ENCODE measurements around the gene TMBIM1.
"Not testable (repeated sequence)": the region's sequence is repeated elsewhere in the genome, so short reads cannot be mapped to it uniquely, and the experiment has no call there.

TMBIM1 gene

GRCh38 chr2:218273214-218273907 lies 18.9 kb downstream of the TMBIM1 start:
- not testable (repeated sequence) for H3K27me3 ChIP-seq (ENCODE audit: insufficient read depth, low read length); H3K9ac ChIP-seq (ENCODE audit: low read depth, low read length); H3K9me3 ChIP-seq (ENCODE audit: insufficient read depth, low read depth, low read length); H3K4me3 ChIP-seq (ENCODE audit: low read length); H3K27ac ChIP-seq (ENCODE audit: low read length)
- peaks cover 10% of the 10 kb centered on the region for H3K4me1 ChIP-seq (ENCODE audit: insufficient read depth, low read length)
- peaks cover 38% of the 10 kb centered on the region for H3K36me3 ChIP-seq (ENCODE audit: insufficient read depth, low read depth, low read length)

GRCh38 chr2:218272531-218273212 lies 19.6 kb downstream of the TMBIM1 start:
- peaks cover 10% of the 10 kb centered on the region for H3K4me1 ChIP-seq (ENCODE audit: insufficient read depth, low read length)
- no peak overlapping the region for H3K9ac ChIP-seq (ENCODE audit: low read depth, low read length)
- no peak overlapping the region for H3K4me3 ChIP-seq (ENCODE audit: low read length)
- peaks cover 35% of the 10 kb centered on the region for H3K36me3 ChIP-seq (ENCODE audit: insufficient read depth, low read depth, low read length)
- no peaks in the 10 kb centered on the region for H3K9me3 ChIP-seq (ENCODE audit: insufficient read depth, low read depth, low read length)
- H3K27ac ChIP-seq (ENCODE audit: low read length): no peak overlapping the region
- no peaks in the 10 kb centered on the region for H3K27me3 ChIP-seq (ENCODE audit: insufficient read depth, low read length)

GRCh38 chr2:218271865-218272530 lies 20.3 kb downstream of the TMBIM1 start:
- Histone ChIP-seq H3K9ac (ENCODE audit: low read depth, low read length) (no peak overlapping the region), H3K27me3 (ENCODE audit: insufficient read depth, low read length) (no peaks in the 10 kb centered on the region), H3K4me3 (ENCODE audit: low read length) (no peak overlapping the region), H3K4me1 (ENCODE audit: insufficient read depth, low read length) (peaks cover 10% of the 10 kb centered on the region), H3K27ac (ENCODE audit: low read length) (no peak overlapping the region), H3K36me3 (ENCODE audit: insufficient read depth, low read depth, low read length) (peaks cover 41% of the 10 kb centered on the region), H3K9me3 (ENCODE audit: insufficient read depth, low read depth, low read length) (no peaks in the 10 kb centered on the region)

- H3K9ac ChIP-seq (ENCODE audit: low read depth, low read length): no peak overlapping the region
- H3K27ac ChIP-seq (ENCODE audit: low read length): no peak overlapping the region
- peak overlapping the region; percentile 98 for H3K4me3 ChIP-seq (ENCODE audit: low read length)
- H3K36me3 ChIP-seq (ENCODE audit: insufficient read depth, low read depth, low read length): peaks cover 41% of the 10 kb centered on the region
- H3K9me3 ChIP-seq (ENCODE audit: insufficient read depth, low read depth, low read length): no peaks in the 10 kb centered on the region
- no peaks in the 10 kb centered on the region for H3K27me3 ChIP-seq (ENCODE audit: insufficient read depth, low read length)
- H3K4me1 ChIP-seq (ENCODE audit: insufficient read depth, low read length): peaks cover 10% of the 10 kb centered on the region
Measured at GRCh38 chr2:218271487-218271797, 20.9 kb downstream of the TMBIM1 start.

- H3K27me3 ChIP-seq (ENCODE audit: insufficient read depth, low read length): no peaks in the 10 kb centered on the region
Measured at GRCh38 chr2:218270721-218271486, 21.4 kb downstream of the TMBIM1 start.

GRCh38 chr2:218269900-218270720 lies 22.2 kb downstream of the TMBIM1 start, which contains the start of the genes AAMP and PNKD:
TSS of gene AAMP (minus strand) at chr2:218270137. CDS start at chr2:218270086, 51 bp downstream.
TSS of gene PNKD (plus strand) at chr2:218270519. CDS start at chr2:218270536, 17 bp downstream.
- Histone ChIP-seq H3K36me3 (ENCODE audit: insufficient read depth, low read depth, low read length) (peaks cover 43% of the 10 kb centered on the region), H3K27me3 (ENCODE audit: insufficient read depth, low read length) (no peaks in the 10 kb centered on the region), H3K9me3 (ENCODE audit: insufficient read depth, low read depth, low read length) (no peaks in the 10 kb centered on the region), H3K27ac (ENCODE audit: low read length) (peak within 1 kb of the TSS; percentile 52), H3K9ac (ENCODE audit: low read depth, low read length) (peak within 1 kb of the TSS; percentile 91), H3K4me3 (ENCODE audit: low read length) (peak within 1 kb of the TSS; percentile 98), H3K4me1 (ENCODE audit: insufficient read depth, low read length) (peaks cover 10% of the 10 kb centered on the region)

More at GRCh38 chr2:218270721-218271486, 21.4 kb downstream of the TMBIM1 start:
- H3K4me3 ChIP-seq (ENCODE audit: low read length): peak overlapping the region; percentile 98
- H3K9me3 ChIP-seq (ENCODE audit: insufficient read depth, low read depth, low read length): no peaks in the 10 kb centered on the region
- peaks cover 10% of the 10 kb centered on the region for H3K4me1 ChIP-seq (ENCODE audit: insufficient read depth, low read length)
- H3K36me3 ChIP-seq (ENCODE audit: insufficient read depth, low read depth, low read length): peaks cover 43% of the 10 kb centered on the region
- no peak overlapping the region for H3K27ac ChIP-seq (ENCODE audit: low read length)
- H3K9ac ChIP-seq (ENCODE audit: low read depth, low read length): peak overlapping the region; percentile 87

- Histone ChIP-seq H3K9me3 (ENCODE audit: insufficient read depth, low read depth, low read length) (no peaks in the 10 kb centered on the region), H3K27ac (ENCODE audit: low read length) (no peak overlapping the region), H3K4me1 (ENCODE audit: insufficient read depth, low read length) (peaks cover 10% of the 10 kb centered on the region), H3K9ac (ENCODE audit: low read depth, low read length) (no peak overlapping the region), H3K36me3 (ENCODE audit: insufficient read depth, low read depth, low read length) (peaks cover 45% of the 10 kb centered on the region), H3K27me3 (ENCODE audit: insufficient read depth, low read length) (no peaks in the 10 kb centered on the region), H3K4me3 (ENCODE audit: low read length) (no peak overlapping the region)
Measured at GRCh38 chr2:218267259-218267658, 25.0 kb downstream of the TMBIM1 start.

- no peak overlapping the region for H3K9ac ChIP-seq (ENCODE audit: low read depth, low read length)
- H3K27ac ChIP-seq (ENCODE audit: low read length): no peak overlapping the region
Measured at GRCh38 chr2:218266316-218266979, 25.9 kb downstream of the TMBIM1 start.

GRCh38 chr2:218265626-218266025 lies 26.7 kb downstream of the TMBIM1 start:
- Histone ChIP-seq H3K4me3 (ENCODE audit: low read length) (no peak overlapping the region), H3K9me3 (ENCODE audit: insufficient read depth, low read depth, low read length) (no peaks in the 10 kb centered on the region), H3K27me3 (ENCODE audit: insufficient read depth, low read length) (no peaks in the 10 kb centered on the region), H3K27ac (ENCODE audit: low read length) (no peak overlapping the region), H3K36me3 (ENCODE audit: insufficient read depth, low read depth, low read length) (peaks cover 45% of the 10 kb centered on the region), H3K4me1 (ENCODE audit: insufficient read depth, low read length) (peaks cover 13% of the 10 kb centered on the region), H3K9ac (ENCODE audit: low read depth, low read length) (no peak overlapping the region)

More at GRCh38 chr2:218266316-218266979, 25.9 kb downstream of the TMBIM1 start:
- no peaks in the 10 kb centered on the region for H3K27me3 ChIP-seq (ENCODE audit: insufficient read depth, low read length)
- H3K4me1 ChIP-seq (ENCODE audit: insufficient read depth, low read length): peaks cover 13% of the 10 kb centered on the region
- H3K36me3 ChIP-seq (ENCODE audit: insufficient read depth, low read depth, low read length): peaks cover 45% of the 10 kb centered on the region
- no peaks in the 10 kb centered on the region for H3K9me3 ChIP-seq (ENCODE audit: insufficient read depth, low read depth, low read length)
- H3K4me3 ChIP-seq (ENCODE audit: low read length): no peak overlapping the region

- no peaks in the 10 kb centered on the region for H3K27me3 ChIP-seq (ENCODE audit: insufficient read depth, low read length)
- no peak overlapping the region for H3K4me3 ChIP-seq (ENCODE audit: low read length)
- no peaks in the 10 kb centered on the region for H3K9me3 ChIP-seq (ENCODE audit: insufficient read depth, low read depth, low read length)
- H3K27ac ChIP-seq (ENCODE audit: low read length): no peak overlapping the region
- H3K36me3 ChIP-seq (ENCODE audit: insufficient read depth, low read depth, low read length): peaks cover 45% of the 10 kb centered on the region
- peaks cover 18% of the 10 kb centered on the region for H3K4me1 ChIP-seq (ENCODE audit: insufficient read depth, low read length)
- no peak overlapping the region for H3K9ac ChIP-seq (ENCODE audit: low read depth, low read length)
Measured at GRCh38 chr2:218264773-218265561, 27.3 kb downstream of the TMBIM1 start.

Measured in iPS-20b (cell line).